AG10803 (cell line): Measurements from ENCODE around the gene INPP5J.

ENCODE experiments used
- DNase-seq: peaks from one replicate; pipeline ENCODE4 v3.0.0; 2010; ENCODE audit warnings: low read depth
- H3K4me3 ChIP-seq: 2 replicates; pipeline ENCODE4 v1.5.1; 2011; ENCODE audit warnings: mild to moderate bottlenecking, low read length, control low read depth
- CTCF ChIP-seq: conservative IDR thresholded peaks from 2 replicates; pipeline ENCODE4 v1.5.1; 2011; ENCODE audit warnings: mild to moderate bottlenecking, low read length, control low read depth, inconsistent platforms

Gene INPP5J

GRCh38 chr22:31080848-31081649 lies 41.7 kb upstream of the INPP5J start, which contains the start of gene SMTN:
SMTN (plus strand) TSS chr22:31081318; CDS start chr22:31083259, 1,941 bp downstream.
- H3K4me3 ChIP-seq: peak within 1 kb of the TSS; percentile 91
- no peak for TF ChIP-seq CTCF
- peak; percentile 81 for DNase-seq

- peak; percentile 51 for DNase-seq
Measured at GRCh38 chr22:31081963-31082605, 40.7 kb upstream of the INPP5J start.

GRCh38 chr22:31082606-31083376 lies 40.0 kb upstream of the INPP5J start:
- peak; percentile 76 for DNase-seq
- peak; percentile 77 for TF ChIP-seq CTCF
- H3K4me3 ChIP-seq: peak overlapping the region; percentile 91

More at GRCh38 chr22:31081963-31082605, 40.7 kb upstream of the INPP5J start:
- TF ChIP-seq CTCF: no peak
- peak overlapping the region; percentile 91 for H3K4me3 ChIP-seq

- DNase-seq: no peak
- peak overlapping the region; percentile 91 for H3K4me3 ChIP-seq
- no peak for TF ChIP-seq CTCF
Measured at GRCh38 chr22:31083377-31083768, 39.4 kb upstream of the INPP5J start.

- H3K4me3 ChIP-seq: peak overlapping the region; percentile 91
- no peak for DNase-seq
- TF ChIP-seq CTCF: no peak
Measured at GRCh38 chr22:31083923-31084810, 38.6 kb upstream of the INPP5J start.

- peak; percentile 63 for TF ChIP-seq CTCF
- peak overlapping the region; percentile 91 for H3K4me3 ChIP-seq
- peak; percentile 87 for DNase-seq
Measured at GRCh38 chr22:31084811-31085492, 37.8 kb upstream of the INPP5J start.
